ENCODE data around the gene ERGIC2. TPM values are rescaled to one million over a fixed set of nuclear protein-coding genes. Genes with fewer than 3 reads are reported as not detected.
"Not testable (repeated sequence)": the region's sequence is repeated elsewhere in the genome, so short reads cannot be mapped to it uniquely, and the experiment has no call there.

Gene ERGIC2
- total RNA-seq, result 47.3 TPM

GRCh38 chr12:29380536-29381523 lies at the start of gene ERGIC2:
ERGIC2 (minus strand) TSS chr12:29381172; CDS start chr12:29371633, 9,539 bp downstream.
- peak; percentile 99 for DNase-seq

- no peak for DNase-seq
These were observed 49.7 kb upstream of the ERGIC2 start for GRCh38 chr12:29430716-29431044.

GRCh38 chr12:29429999-29430715 lies 49.2 kb upstream of the ERGIC2 start:
- DNase-seq, result no peak

- DNase-seq, result no peak
These were observed 47.7 kb upstream of the ERGIC2 start for GRCh38 chr12:29428633-29429032.

- no peak for DNase-seq
These were observed 47.0 kb upstream of the ERGIC2 start for GRCh38 chr12:29427964-29428363.

GRCh38 chr12:29426498-29426897 lies 45.5 kb upstream of the ERGIC2 start:
- no peak for DNase-seq

- no peak for DNase-seq
These were observed 44.8 kb upstream of the ERGIC2 start for GRCh38 chr12:29425722-29426121.

- DNase-seq, result no peak
These were observed 35.8 kb upstream of the ERGIC2 start for GRCh38 chr12:29416748-29417147.

GRCh38 chr12:29415111-29415510 lies 34.1 kb upstream of the ERGIC2 start:
- DNase-seq, result no peak

- DNase-seq, result no peak
These were observed 33.4 kb upstream of the ERGIC2 start for GRCh38 chr12:29414368-29414767.

GRCh38 chr12:29405561-29405960 lies 24.6 kb upstream of the ERGIC2 start:
- no peak for DNase-seq

GRCh38 chr12:29403991-29404390 lies 23.0 kb upstream of the ERGIC2 start:
- DNase-seq, result no peak

GRCh38 chr12:29402437-29402836 lies 21.5 kb upstream of the ERGIC2 start:
- no peak for DNase-seq

- no peak for DNase-seq
These were observed 17.5 kb upstream of the ERGIC2 start for GRCh38 chr12:29398495-29398894.

GRCh38 chr12:29396774-29397173 lies 15.8 kb upstream of the ERGIC2 start:
- DNase-seq, result no peak

- DNase-seq, result no peak
These were observed 14.4 kb upstream of the ERGIC2 start for GRCh38 chr12:29395356-29395755.

- DNase-seq, result not testable (repeated sequence)
These were observed 9.4 kb upstream of the ERGIC2 start for GRCh38 chr12:29390419-29390818.

GRCh38 chr12:29389295-29389919 lies 8.4 kb upstream of the ERGIC2 start:
- DNase-seq, result no peak

- DNase-seq, result not testable (repeated sequence)
These were observed 5.2 kb upstream of the ERGIC2 start for GRCh38 chr12:29386084-29386680.

GRCh38 chr12:29385194-29385593 lies 4.2 kb upstream of the ERGIC2 start:
- not testable (repeated sequence) for DNase-seq

GRCh38 chr12:29382251-29382650 lies 1.3 kb upstream of the ERGIC2 start:
- DNase-seq, result no peak

- no peak for DNase-seq
These were observed 4.9 kb downstream of the ERGIC2 start for GRCh38 chr12:29376118-29376517.

GRCh38 chr12:29374913-29375312 lies 6.1 kb downstream of the ERGIC2 start:
- DNase-seq, result no peak
